Tibial nerve (tissue), 4 donors: Measurements from ENCODE around the gene LINC00305. TPM values are rescaled to one million over a fixed set of nuclear protein-coding genes. Genes with fewer than 3 reads are reported as not detected.

ENCODE experiments used
- DNase-seq, 2 donors: peaks; one replicate each; pipeline ENCODE4 v3.0.0-alpha.2; 2019; ENCODE audit warnings: low spot score in 2 of 2
- H3K27ac ChIP-seq, 4 donors: fragments of 200-600 bp; sonication (generic) in 3 of 4; one replicate each; pipeline ENCODE4 v1.5.1; 2017 to 2019; ENCODE audit warnings: mild to moderate bottlenecking in 1 of 4
- H3K27me3 ChIP-seq, 2 donors: fragments of 200-600 bp; sonication (generic) in 1 of 2; one replicate each; pipeline versions ENCODE4 v1.5.1 to v1.6.0; 2017 to 2019
- H3K36me3 ChIP-seq, 3 donors: fragments of 200-600 bp; sonication (generic); one replicate each; pipeline ENCODE4 v1.5.1; 2018 to 2019
- H3K4me1 ChIP-seq, 4 donors: fragments of 200-600 bp; sonication (generic) in 3 of 4; one replicate each; pipeline ENCODE4 v1.5.1; 2017 to 2019
- H3K4me3 ChIP-seq, 4 donors: fragments of 200-600 bp; sonication (generic) in 3 of 4; one replicate each; pipeline ENCODE4 v1.5.1; 2017 to 2019; ENCODE audit warnings: mild to moderate bottlenecking in 1 of 4, moderate library complexity in 1 of 4
- H3K9me3 ChIP-seq, 4 donors: fragments of 200-600 bp; sonication (generic) in 3 of 4; one replicate each; pipeline ENCODE4 v1.5.1; 2017 to 2019
- CTCF ChIP-seq, 5 experiments: fragments of 200-600 bp in 3 of 5; fragments of 450-650 bp in 2 of 5; sonication (generic) in 3 of 5; IDR thresholded peaks; one replicate each; pipeline ENCODE4 v1.5.1; 2016 to 2019; ENCODE audit warnings: antibody characterized with exemption in 5 of 5, mild to moderate bottlenecking in 3 of 5, moderate library complexity in 2 of 5
- EP300 ChIP-seq, 2 donors: sonication (generic); formaldehyde crosslinking; IDR thresholded peaks; one replicate each; pipeline ENCODE4 v1.6.1; 2017; ENCODE audit warnings: antibody characterized with exemption in 2 of 2, mild to moderate bottlenecking in 1 of 2
- POLR2A ChIP-seq, 2 donors: fragments of 450-650 bp; IDR thresholded peaks; one replicate each; pipeline ENCODE4 v1.6.1; 2017; ENCODE audit warnings: antibody characterized with exemption in 2 of 2, mild to moderate bottlenecking in 2 of 2, moderate library complexity in 2 of 2
- WGBS, 2 donors: methylation state at CpG; one replicate each; pipeline ENCODE4 v1.1.5; 2018; 5-methylcytosine and 5-hydroxymethylcytosine counted together
- total RNA-seq, 4 donors: library from RNA; depleted of rRNA; stranded (reverse); fragments of >200 nt; gene quantifications; one replicate each; pipeline ENCODE4 v1.1.0, GENCODE V29; 2016

The LINC00305 gene
- not detected for total RNA-seq

GRCh38 chr18:64148988-64149387, at the start of gene LINC00305:
Gene LINC00305 (minus strand): TSS chr18:64149088.
- DNase-seq, result no peak
- no peak for TF ChIP-seq EP300 (IDR thresholded peaks at IDR 0.05)
- no peak for TF ChIP-seq POLR2A (IDR thresholded peaks at IDR 0.05)
- TF ChIP-seq CTCF (IDR thresholded peaks at IDR 0.05), result no peak
- Histone ChIP-seq H3K4me1 (no peaks in the 10 kb centered on the region), H3K27me3 (no peaks in the 10 kb centered on the region), H3K27ac (no peak within 1 kb of the TSS), H3K36me3 (no peaks in the 10 kb centered on the region), H3K4me3 (no peak within 1 kb of the TSS), H3K9me3 (no peaks in the 10 kb centered on the region)
- WGBS, 2 donors, result 70 to 78% methylated on average over 3 of the region's 3 CpGs

GRCh38 chr18:64191069-64191468, 42.2 kb upstream of the LINC00305 start:
- DNase-seq, result no peak
- WGBS, 2 donors, result 94 to 95% methylated on average over 2 of the region's 2 CpGs
- no peaks in the 10 kb centered on the region for H3K4me1 ChIP-seq
- H3K36me3 ChIP-seq, result no peaks in the 10 kb centered on the region
- no peaks in the 10 kb centered on the region for H3K9me3 ChIP-seq
- no peak overlapping the region for H3K27ac ChIP-seq
- no peaks in the 10 kb centered on the region for H3K27me3 ChIP-seq
- TF ChIP-seq EP300 (IDR thresholded peaks at IDR 0.05) (no peak), POLR2A (IDR thresholded peaks at IDR 0.05) (no peak), CTCF (IDR thresholded peaks at IDR 0.05) (no peak)
- no peak overlapping the region for H3K4me3 ChIP-seq

GRCh38 chr18:64185987-64186386, 37.1 kb upstream of the LINC00305 start:
- no peaks in the 10 kb centered on the region for H3K4me1 ChIP-seq
- no peak overlapping the region for H3K27ac ChIP-seq
- no peaks in the 10 kb centered on the region for H3K27me3 ChIP-seq
- H3K9me3 ChIP-seq, result no peaks in the 10 kb centered on the region
- DNase-seq, result no peak
- no peaks in the 10 kb centered on the region for H3K36me3 ChIP-seq
- no peak overlapping the region for H3K4me3 ChIP-seq
- TF ChIP-seq POLR2A (IDR thresholded peaks at IDR 0.05) (no peak), EP300 (IDR thresholded peaks at IDR 0.05) (no peak), CTCF (IDR thresholded peaks at IDR 0.05) (no peak)
- 49 to 53% methylated on average over 3 of the region's 3 CpGs for WGBS, 2 donors

- WGBS, 2 donors, result 61 to 65% methylated on average over 3 of the region's 3 CpGs
- no peak for TF ChIP-seq CTCF (IDR thresholded peaks at IDR 0.05)
- no peak for TF ChIP-seq POLR2A (IDR thresholded peaks at IDR 0.05)
- TF ChIP-seq EP300 (IDR thresholded peaks at IDR 0.05), result no peak
- H3K4me1 ChIP-seq, result no peaks in the 10 kb centered on the region
- DNase-seq, result no peak
- H3K27me3 ChIP-seq, result no peaks in the 10 kb centered on the region
- no peaks in the 10 kb centered on the region for H3K36me3 ChIP-seq
- no peaks in the 10 kb centered on the region for H3K9me3 ChIP-seq
- H3K4me3 ChIP-seq, result no peak overlapping the region
- no peak overlapping the region for H3K27ac ChIP-seq
These were observed 34.8 kb upstream of the LINC00305 start for GRCh38 chr18:64183665-64184064.

- Histone ChIP-seq H3K27ac (no peak overlapping the region), H3K4me1 (no peaks in the 10 kb centered on the region), H3K9me3 (no peaks in the 10 kb centered on the region), H3K27me3 (no peaks in the 10 kb centered on the region), H3K36me3 (no peaks in the 10 kb centered on the region), H3K4me3 (no peak overlapping the region)
- DNase-seq, result no peak
- WGBS, 2 donors, result 81 to 88% methylated on average over 1 of the region's 1 CpG
- TF ChIP-seq CTCF (IDR thresholded peaks at IDR 0.05), result no peak
- TF ChIP-seq POLR2A (IDR thresholded peaks at IDR 0.05), result no peak
- TF ChIP-seq EP300 (IDR thresholded peaks at IDR 0.05), result no peak
These were observed 31.7 kb upstream of the LINC00305 start for GRCh38 chr18:64180617-64181016.
